WTC11 (cell line): ENCODE measurements around the gene CTNND1.

Experiments
- AFF4 ChIP-seq: sonication (generic); formaldehyde crosslinking; IDR thresholded peaks from 2 replicates; pipeline ENCODE4 v1.8.1; 2023; ENCODE audit warnings: mild to moderate bottlenecking, missing genetic modification reagents, borderline replicate concordance
- CBFB ChIP-seq: sonication (generic); formaldehyde crosslinking; IDR thresholded peaks from 2 replicates; pipeline ENCODE4 v1.8.1; 2022; ENCODE audit warnings: mild to moderate bottlenecking, low read depth, missing genetic modification reagents
- CTCF ChIP-seq: fragments of 200-600 bp; IDR thresholded peaks from 2 replicates; pipeline ENCODE4 v1.8.0; 2022; ENCODE audit warnings: antibody characterized with exemption
- E2F4 ChIP-seq: sonication (generic); formaldehyde crosslinking; IDR thresholded peaks from 2 replicates; pipeline ENCODE4 v1.8.1; 2022; ENCODE audit warnings: low read depth, mild to moderate bottlenecking, moderate library complexity, missing genetic modification reagents, borderline replicate concordance
- E2F5 ChIP-seq: sonication (generic); formaldehyde crosslinking; IDR thresholded peaks from 2 replicates; pipeline ENCODE4 v1.8.1; 2022; ENCODE audit warnings: mild to moderate bottlenecking, moderate library complexity, missing genetic modification reagents
- IRF2 ChIP-seq: sonication (generic); formaldehyde crosslinking; IDR thresholded peaks from 2 replicates; pipeline ENCODE4 v1.8.0; 2022; ENCODE audit warnings: low read depth, missing genetic modification reagents, borderline replicate concordance
- MAX ChIP-seq: sonication (generic); formaldehyde crosslinking; IDR thresholded peaks from 2 replicates; pipeline ENCODE4 v1.8.0; 2022; ENCODE audit warnings: mild to moderate bottlenecking, missing genetic modification reagents
- NFE2L1 ChIP-seq: sonication (generic); formaldehyde crosslinking; IDR thresholded peaks from 2 replicates; pipeline ENCODE4 v1.8.1; 2023; ENCODE audit warnings: missing genetic modification reagents
- PRDM15 ChIP-seq: sonication (generic); formaldehyde crosslinking; IDR thresholded peaks from 2 replicates; pipeline ENCODE4 v1.8.0; 2022; ENCODE audit warnings: missing genetic modification reagents
- RORB ChIP-seq: fragments of 250-450 bp; sonication (Bioruptor Pico); IDR thresholded peaks from 2 replicates; pipeline ENCODE4 v1.9.0; 2021; ENCODE audit warnings: mild to moderate bottlenecking
- USF1 ChIP-seq: sonication (generic); formaldehyde crosslinking; IDR thresholded peaks from 2 replicates; pipeline ENCODE4 v1.8.0; 2022; ENCODE audit warnings: mild to moderate bottlenecking, missing genetic modification reagents
- ZNF512 ChIP-seq: sonication (generic); formaldehyde crosslinking; IDR thresholded peaks from 2 replicates; pipeline ENCODE4 v1.8.1; 2022; ENCODE audit warnings: missing genetic modification reagents, borderline replicate concordance

GRCh38 chr11:57751176-57751575, 10.4 kb upstream of the CTNND1 start:
- TF ChIP-seq E2F4 (CRISPR knock-in tag): no peak
- no peak for TF ChIP-seq NFE2L1
- no peak for TF ChIP-seq E2F5 (CRISPR knock-in tag)
- no peak for TF ChIP-seq PRDM15
- no peak for TF ChIP-seq CBFB (CRISPR knock-in tag)
- no peak for TF ChIP-seq RORB (CRISPR knock-in tag)
- no peak for TF ChIP-seq IRF2 (CRISPR knock-in tag)
- TF ChIP-seq MAX: no peak
- no peak for TF ChIP-seq CTCF
- no peak for TF ChIP-seq ZNF512 (CRISPR knock-in tag)
- no peak for TF ChIP-seq AFF4 (CRISPR knock-in tag)
- no peak for TF ChIP-seq USF1 (CRISPR knock-in tag)
